Measurements from ENCODE around the gene OPCML. TPM values are rescaled to one million over a fixed set of nuclear protein-coding genes. Genes with fewer than 3 reads are reported as not detected.

OPCML gene
- polyA plus RNA-seq, 1 donor (not counting 4 experiments of a cell fraction or from before 2014, with no cell fraction given): 0.04 TPM

DNA sequence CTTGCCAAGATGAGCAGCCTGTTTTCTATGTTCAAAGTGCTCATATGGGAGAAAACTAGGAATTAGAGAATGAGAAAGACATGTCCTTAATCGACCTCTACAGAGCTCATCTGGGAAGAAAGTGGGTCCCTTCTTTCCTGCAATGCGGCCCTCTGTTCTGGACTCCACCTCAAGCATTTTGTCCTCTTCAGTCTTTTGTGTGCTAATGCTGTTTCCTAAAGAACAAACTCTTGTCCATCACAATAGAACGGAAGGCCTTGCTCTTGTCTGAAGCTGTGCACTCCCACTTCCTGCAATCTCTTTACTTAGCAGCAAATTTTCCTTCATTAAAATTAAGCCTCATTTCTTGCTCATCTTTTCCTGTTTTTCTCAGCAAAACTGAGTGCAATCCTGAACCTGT lies 206.6 kb downstream of the OPCML start:
- Histone ChIP-seq H3K9ac (ENCODE audit: control insufficient read depth, extremely low read depth, insufficient read depth, low read length) (no peak overlapping the region), H3K9me1 (ENCODE audit: control insufficient read depth, extremely low read depth, insufficient read depth, low read length) (no peaks in the 10 kb centered on the region), H4K20me1 (ENCODE audit: control insufficient read depth, extremely low read depth, insufficient read depth, low read length) (no peaks in the 10 kb centered on the region), H3K4me1 (ENCODE audit: control insufficient read depth, extremely low read depth, insufficient read depth, low read length) (no peaks in the 10 kb centered on the region), H3K4me2 (ENCODE audit: control insufficient read depth, extremely low read depth, insufficient read depth, low read depth, low read length) (no peak overlapping the region), H3K4me3 (ENCODE audit: control insufficient read depth in 2 of 3, extremely low read depth in 1 of 3, insufficient read depth in 2 of 3, low read depth in 1 of 3, low read length in 3 of 3) (no peak overlapping the region), H3K27ac (ENCODE audit: control insufficient read depth, insufficient read depth, low read length) (no peak overlapping the region), H3K27me3 (ENCODE audit: control insufficient read depth, extremely low read depth, insufficient read depth, low read length) (no peaks in the 10 kb centered on the region), H3K9me3 (ENCODE audit: control insufficient read depth, low read depth, low read length) (no peaks in the 10 kb centered on the region), H3K79me2 (ENCODE audit: control insufficient read depth, insufficient read depth, low read length) (no peaks in the 10 kb centered on the region), H2AFZ (ENCODE audit: control insufficient read depth, low read length) (no peak overlapping the region), H3K36me3 (ENCODE audit: control insufficient read depth in 2 of 2, extremely low read depth in 1 of 2, insufficient read depth in 2 of 2, low read length in 2 of 2) (no peaks in the 10 kb centered on the region)
- FAIRE-seq: no peak
- dilution Hi-C loops (cut with MboI; ENCODE audit: extremely low pct_ligation_motif_present, low sequenced_read_pairs): no loop called here
- TF ChIP-seq EZH2 (IDR thresholded peaks at IDR 0.05; ENCODE audit: low read length): no peak
- DNase-seq (ENCODE audit: low read depth, low spot score): no peak

DNA sequence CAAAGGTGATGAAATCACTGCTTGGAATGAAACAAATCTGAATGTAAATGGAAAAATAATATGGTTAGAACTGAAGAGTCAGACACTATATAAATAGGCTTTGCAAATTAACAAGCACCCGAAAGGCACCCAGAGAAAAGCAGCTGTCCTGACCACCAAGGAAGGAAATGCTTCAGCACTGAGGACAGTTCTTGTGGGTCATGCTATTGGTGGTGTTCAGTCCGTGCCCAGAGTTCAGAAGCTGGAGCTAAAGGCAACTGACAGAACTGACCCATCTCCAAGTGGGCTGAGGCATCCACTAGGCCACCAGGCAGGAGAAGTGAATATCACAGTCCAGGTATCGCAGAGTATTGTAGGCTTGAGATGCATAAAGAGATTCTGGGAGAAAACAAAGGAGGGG lies 208.9 kb downstream of the OPCML start:
- Histone ChIP-seq H2AFZ (ENCODE audit: control insufficient read depth, low read length) (no peak overlapping the region), H3K4me1 (ENCODE audit: control insufficient read depth, extremely low read depth, insufficient read depth, low read length) (no peaks in the 10 kb centered on the region), H3K27ac (ENCODE audit: control insufficient read depth, insufficient read depth, low read length) (no peak overlapping the region), H3K9me3 (ENCODE audit: control insufficient read depth, low read depth, low read length) (no peaks in the 10 kb centered on the region), H3K36me3 (ENCODE audit: control insufficient read depth in 2 of 2, extremely low read depth in 1 of 2, insufficient read depth in 2 of 2, low read length in 2 of 2) (no peaks in the 10 kb centered on the region), H3K9ac (ENCODE audit: control insufficient read depth, extremely low read depth, insufficient read depth, low read length) (no peak overlapping the region), H3K4me2 (ENCODE audit: control insufficient read depth, extremely low read depth, insufficient read depth, low read depth, low read length) (no peak overlapping the region), H4K20me1 (ENCODE audit: control insufficient read depth, extremely low read depth, insufficient read depth, low read length) (no peaks in the 10 kb centered on the region), H3K4me3 (ENCODE audit: control insufficient read depth in 2 of 3, extremely low read depth in 1 of 3, insufficient read depth in 2 of 3, low read depth in 1 of 3, low read length in 3 of 3) (no peak overlapping the region), H3K9me1 (ENCODE audit: control insufficient read depth, extremely low read depth, insufficient read depth, low read length) (no peaks in the 10 kb centered on the region), H3K79me2 (ENCODE audit: control insufficient read depth, insufficient read depth, low read length) (no peaks in the 10 kb centered on the region), H3K27me3 (ENCODE audit: control insufficient read depth, extremely low read depth, insufficient read depth, low read length) (no peaks in the 10 kb centered on the region)
- TF ChIP-seq, protein P1, sequence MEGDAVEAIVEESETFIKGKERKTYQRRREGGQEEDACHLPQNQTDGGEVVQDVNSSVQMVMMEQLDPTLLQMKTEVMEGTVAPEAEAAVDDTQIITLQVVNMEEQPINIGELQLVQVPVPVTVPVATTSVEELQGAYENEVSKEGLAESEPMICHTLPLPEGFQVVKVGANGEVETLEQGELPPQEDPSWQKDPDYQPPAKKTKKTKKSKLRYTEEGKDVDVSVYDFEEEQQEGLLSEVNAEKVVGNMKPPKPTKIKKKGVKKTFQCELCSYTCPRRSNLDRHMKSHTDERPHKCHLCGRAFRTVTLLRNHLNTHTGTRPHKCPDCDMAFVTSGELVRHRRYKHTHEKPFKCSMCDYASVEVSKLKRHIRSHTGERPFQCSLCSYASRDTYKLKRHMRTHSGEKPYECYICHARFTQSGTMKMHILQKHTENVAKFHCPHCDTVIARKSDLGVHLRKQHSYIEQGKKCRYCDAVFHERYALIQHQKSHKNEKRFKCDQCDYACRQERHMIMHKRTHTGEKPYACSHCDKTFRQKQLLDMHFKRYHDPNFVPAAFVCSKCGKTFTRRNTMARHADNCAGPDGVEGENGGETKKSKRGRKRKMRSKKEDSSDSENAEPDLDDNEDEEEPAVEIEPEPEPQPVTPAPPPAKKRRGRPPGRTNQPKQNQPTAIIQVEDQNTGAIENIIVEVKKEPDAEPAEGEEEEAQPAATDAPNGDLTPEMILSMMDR (optimal IDR thresholded peaks at IDR 0.05 in 1 of 3, IDR thresholded peaks at IDR 0.05 in 1 of 3, conservative IDR thresholded peaks at IDR 0.05 in 1 of 3; ENCODE audit: extremely low read depth in 1 of 3, insufficient read depth in 2 of 3, low read length in 3 of 3): no peak
- TF ChIP-seq EZH2 (IDR thresholded peaks at IDR 0.05; ENCODE audit: low read length): no peak
- DNase-seq (ENCODE audit: low read depth, low spot score): no peak
- FAIRE-seq: no peak
- dilution Hi-C loops (cut with MboI; ENCODE audit: extremely low pct_ligation_motif_present, low sequenced_read_pairs): no loop called here

DNA sequence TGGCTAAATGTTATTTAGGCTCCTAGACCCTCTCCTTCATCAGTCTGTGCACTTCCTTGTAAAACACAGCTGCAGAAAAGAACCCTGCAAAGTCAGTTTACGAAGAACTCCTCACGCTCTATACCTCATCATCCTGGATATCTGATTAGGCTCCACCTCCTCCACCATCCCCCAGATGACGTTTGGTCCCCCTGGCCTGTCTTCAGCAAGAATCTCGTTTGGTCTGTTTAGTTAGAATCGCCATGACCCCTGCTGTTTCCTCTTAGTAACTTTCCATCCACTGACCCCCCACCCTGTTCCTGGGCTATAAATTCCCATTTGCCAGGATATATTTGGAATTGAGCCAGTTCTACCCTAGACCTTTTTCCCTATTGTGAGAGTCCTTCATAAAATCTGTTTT lies 214.1 kb downstream of the OPCML start:
- no peaks in the 10 kb centered on the region for H3K36me3 ChIP-seq (ENCODE audit: control insufficient read depth in 2 of 2, extremely low read depth in 1 of 2, insufficient read depth in 2 of 2, low read length in 2 of 2)
- no peaks in the 10 kb centered on the region for H4K20me1 ChIP-seq (ENCODE audit: control insufficient read depth, extremely low read depth, insufficient read depth, low read length)
- H3K27me3 ChIP-seq (ENCODE audit: control insufficient read depth, extremely low read depth, insufficient read depth, low read length): no peaks in the 10 kb centered on the region
- TF ChIP-seq, protein P1 (optimal IDR thresholded peaks at IDR 0.05 in 1 of 3, IDR thresholded peaks at IDR 0.05 in 1 of 3, conservative IDR thresholded peaks at IDR 0.05 in 1 of 3; ENCODE audit: extremely low read depth in 1 of 3, insufficient read depth in 2 of 3, low read length in 3 of 3): no peak
- TF ChIP-seq EZH2 (IDR thresholded peaks at IDR 0.05; ENCODE audit: low read length): no peak
- no peaks in the 10 kb centered on the region for H3K79me2 ChIP-seq (ENCODE audit: control insufficient read depth, insufficient read depth, low read length)
- H3K27ac ChIP-seq (ENCODE audit: control insufficient read depth, insufficient read depth, low read length): no peak overlapping the region
- no peaks in the 10 kb centered on the region for H3K9me1 ChIP-seq (ENCODE audit: control insufficient read depth, extremely low read depth, insufficient read depth, low read length)
- DNase-seq (ENCODE audit: low read depth, low spot score): no peak
- dilution Hi-C loops (cut with MboI; ENCODE audit: extremely low pct_ligation_motif_present, low sequenced_read_pairs): no loop called here
- no peak overlapping the region for H2AFZ ChIP-seq (ENCODE audit: control insufficient read depth, low read length)
- H3K4me2 ChIP-seq (ENCODE audit: control insufficient read depth, extremely low read depth, insufficient read depth, low read depth, low read length): no peak overlapping the region
- no peak for FAIRE-seq
- no peaks in the 10 kb centered on the region for H3K9me3 ChIP-seq (ENCODE audit: control insufficient read depth, low read depth, low read length)
- no peak overlapping the region for H3K9ac ChIP-seq (ENCODE audit: control insufficient read depth, extremely low read depth, insufficient read depth, low read length)
- H3K4me1 ChIP-seq (ENCODE audit: control insufficient read depth, extremely low read depth, insufficient read depth, low read length): no peaks in the 10 kb centered on the region
- H3K4me3 ChIP-seq (ENCODE audit: control insufficient read depth in 2 of 3, extremely low read depth in 1 of 3, insufficient read depth in 2 of 3, low read depth in 1 of 3, low read length in 3 of 3): no peak overlapping the region

Measured in keratinocyte (primary cell).